ENCODE measurements around the gene PTGDR. TPM values are rescaled to one million over a fixed set of nuclear protein-coding genes. Genes with fewer than 3 reads are reported as not detected.

PTGDR gene
- total and polyA plus RNA-seq, 9 of the 15 experiments (the other 6 are each of a cell fraction or from before 2014, with no cell fraction given), result not detected

DNA sequence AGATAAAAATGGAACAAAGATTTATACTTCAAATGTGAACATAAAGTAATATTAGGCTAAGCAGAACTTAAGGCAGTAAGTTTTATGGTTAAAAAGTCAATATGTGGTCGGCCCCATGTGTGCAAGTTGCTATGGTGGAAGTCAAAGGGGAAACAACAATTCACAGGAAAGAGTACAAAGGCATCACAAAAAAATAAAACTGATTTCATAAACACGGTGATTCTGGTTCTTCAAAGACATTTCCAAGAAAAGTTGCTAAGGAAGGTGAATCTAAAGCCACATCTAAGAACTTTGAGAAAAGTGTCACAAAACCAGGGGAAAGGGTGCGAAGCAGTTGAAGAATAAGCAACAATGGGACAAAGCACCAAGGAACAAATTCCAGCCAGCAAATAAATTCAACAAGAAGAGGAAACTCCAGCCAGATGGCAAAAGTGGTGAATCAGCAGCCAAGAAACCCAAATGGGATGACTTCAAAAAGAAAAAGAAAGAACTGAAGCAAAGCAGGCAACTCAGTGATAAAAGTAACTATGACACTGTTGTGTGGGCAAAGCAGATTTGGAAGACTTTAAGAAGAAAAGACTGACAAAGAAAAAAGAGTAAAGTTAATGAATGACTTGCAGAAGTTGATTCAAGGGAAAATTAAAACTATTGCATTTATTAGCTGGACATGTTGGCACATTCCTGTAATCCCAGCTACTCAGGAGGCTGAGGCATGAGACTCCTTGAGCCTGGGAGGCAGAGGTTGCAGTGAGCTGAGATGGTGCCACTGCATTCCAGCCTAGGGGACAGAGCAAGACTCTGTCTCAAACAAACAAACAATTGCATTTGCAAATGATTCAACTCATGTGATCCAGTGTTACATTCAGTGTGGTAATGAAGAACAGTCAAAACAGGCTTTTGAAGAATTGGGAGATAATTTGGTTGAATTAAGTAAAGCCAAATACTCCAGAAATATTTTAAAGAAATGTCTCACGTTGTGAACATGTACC is 19.5 kb downstream of the PTGDR start:
- H3K79me2 ChIP-seq (ENCODE audit: control insufficient read depth, insufficient read depth, low read length), result no peaks in the 10 kb centered on the region
- H3K36me3 ChIP-seq (ENCODE audit: control insufficient read depth, insufficient read depth, low read length), result no peaks in the 10 kb centered on the region
- H3K27me3 ChIP-seq (ENCODE audit: control insufficient read depth in 2 of 2, insufficient read depth in 2 of 2, low read length in 2 of 2), result peaks cover 0 to 8% of the 10 kb centered on the region in 2 experiments; a peak in 2 of 5 replicates
- no peaks in the 10 kb centered on the region for H3K9me3 ChIP-seq (replicated peaks; ENCODE audit: control insufficient read depth, insufficient read depth, low read depth, low read length)
- H3K4me2 ChIP-seq (ENCODE audit: insufficient read depth, low read length), result no peak overlapping the region
- H4K20me1 ChIP-seq (replicated peaks; ENCODE audit: control insufficient read depth, insufficient read depth, low read length), result no peaks in the 10 kb centered on the region
- H3K9me1 ChIP-seq (ENCODE audit: control insufficient read depth, insufficient read depth, low read length), result no peaks in the 10 kb centered on the region
- 0% methylated on average over 4 of the region's 4 CpGs for WGBS (ENCODE audit: insufficient coverage, low coverage, missing lambda C conversion rate)
- TF ChIP-seq, protein P1, sequence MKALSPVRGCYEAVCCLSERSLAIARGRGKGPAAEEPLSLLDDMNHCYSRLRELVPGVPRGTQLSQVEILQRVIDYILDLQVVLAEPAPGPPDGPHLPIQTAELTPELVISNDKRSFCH (CRISPR knock-in tag; IDR thresholded peaks at IDR 0.05), result no peak
- TF ChIP-seq, protein P1 (tag; IDR thresholded peaks at IDR 0.05), result no peak
- no peak for TF ChIP-seq CCAR2 (IDR thresholded peaks at IDR 0.05; ENCODE audit: low read depth, low read length)
- no peak for TF ChIP-seq ZNF316 (IDR thresholded peaks at IDR 0.05)
- no peak for TF ChIP-seq POLR3A (IDR thresholded peaks at IDR 0.05; ENCODE audit: borderline replicate concordance, extremely low read depth, insufficient read depth, insufficient read length)
- no peak for TF ChIP-seq HSF4 (CRISPR knock-in tag; IDR thresholded peaks at IDR 0.05; ENCODE audit: borderline replicate concordance)
- TF ChIP-seq BDP1 (IDR thresholded peaks at IDR 0.05; ENCODE audit: insufficient read depth, insufficient read length), result no peak
- no peak for TF ChIP-seq NFXL1 (CRISPR knock-in tag; IDR thresholded peaks at IDR 0.05)
- TF ChIP-seq HDAC2 (IDR thresholded peaks at IDR 0.05), result no peak
- TF ChIP-seq MTF1 (CRISPR knock-in tag; IDR thresholded peaks at IDR 0.05; ENCODE audit: borderline replicate concordance), result no peak
- no peak for TF ChIP-seq PHB2 (IDR thresholded peaks at IDR 0.05; ENCODE audit: low read depth)
- TF ChIP-seq MAFG (tag; conservative IDR thresholded peaks at IDR 0.05), result no peak
- TF ChIP-seq MYNN (IDR thresholded peaks at IDR 0.05), result no peak
- no peak for TF ChIP-seq MYNN (CRISPR knock-in tag; IDR thresholded peaks at IDR 0.05)
- POLR2A ChIA-PET, result no interaction called here
- intact Hi-C loops (cut with micrococcal nuclease), result no loop called here
- no peak overlapping the region for H2AFZ ChIP-seq (ENCODE audit: low read depth, low read length)
- no peaks in the 10 kb centered on the region; a peak in 1 of 5 replicates for H3K4me1 ChIP-seq (replicated peaks in 1 of 2; ENCODE audit: control insufficient read depth in 2 of 2, insufficient read depth in 2 of 2, low read length in 2 of 2)
- in situ Hi-C loops (cut with MboI), result loop anchor here (25.0 kb wide), 1 partner anchor 550 kb away; no protein-coding TSS in a partner anchor
- DNase-seq (ENCODE audit: extremely low read depth in 1 of 4, low spot score in 3 of 4) (no peak), FAIRE-seq (no peak), ATAC-seq (no peak)
- H3K4me3 ChIP-seq, result no peak overlapping the region
- CTCF ChIA-PET (ENCODE audit: low intra/inter-chr PET ratio), result no interaction called here
- no peak overlapping the region for H3K27ac ChIP-seq (ENCODE audit: extremely low read depth, low read depth, low read length)
- no TSS peak for BruUV-seq (replicated peaks)
- no peak overlapping the region for H3K9ac ChIP-seq (ENCODE audit: insufficient read depth in 1 of 2, low read depth in 2 of 2, low read length in 2 of 2)
